ENCODE data around the gene GPC6.

The GPC6 gene

GRCh38 chr13:93521307-93521706, 294.7 kb downstream of the GPC6 start:
- H3K27me3 ChIP-seq (ENCODE audit: low read length) = no peaks in the 10 kb centered on the region
- TF ChIP-seq EZH2phosphoT487 (conservative IDR thresholded peaks at IDR 0.05; ENCODE audit: low read length) = no peak
- TF ChIP-seq CTCF (IDR thresholded peaks at IDR 0.05; ENCODE audit: insufficient read depth, low read length, poor library complexity, severe bottlenecking) = no peak
- no peak overlapping the region for H2AFZ ChIP-seq (ENCODE audit: low read depth, low read length, severe bottlenecking)
- H3K9ac ChIP-seq (ENCODE audit: low read length) = no peak overlapping the region
- no peaks in the 10 kb centered on the region for H3K79me2 ChIP-seq (ENCODE audit: insufficient read depth, low read length)
- H3K9me2 ChIP-seq (replicated peaks; ENCODE audit: insufficient read depth, low read length) = no peaks in the 10 kb centered on the region
- no peaks in the 10 kb centered on the region for H4K20me1 ChIP-seq (ENCODE audit: low read depth, low read length)
- H3K4me3 ChIP-seq (ENCODE audit: insufficient read depth, low read length, poor library complexity, severe bottlenecking) = no peak overlapping the region
- H3K36me3 ChIP-seq (ENCODE audit: low read length) = no peaks in the 10 kb centered on the region
- H3F3A ChIP-seq (ENCODE audit: insufficient read depth) = no peaks in the 10 kb centered on the region
- H3K27ac ChIP-seq (ENCODE audit: low read depth, low read length) = no peak overlapping the region
- no peaks in the 10 kb centered on the region for H3K9me3 ChIP-seq (ENCODE audit: insufficient read depth, low read length)
- no peak overlapping the region for H3K4me2 ChIP-seq (ENCODE audit: low read depth, low read length, poor library complexity, severe bottlenecking)

- Histone ChIP-seq H3K9ac (ENCODE audit: low read length) (no peak overlapping the region), H3K27ac (ENCODE audit: low read depth, low read length) (no peak overlapping the region), H4K20me1 (ENCODE audit: low read depth, low read length) (no peaks in the 10 kb centered on the region)
Observed at GRCh38 chr13:93522501-93522900, 295.9 kb downstream of the GPC6 start.

GRCh38 chr13:93525087-93525486, 298.5 kb downstream of the GPC6 start:
- H3K9ac ChIP-seq (ENCODE audit: low read length) = no peak overlapping the region

More at GRCh38 chr13:93522501-93522900, 295.9 kb downstream of the GPC6 start:
- no peaks in the 10 kb centered on the region for H3F3A ChIP-seq (ENCODE audit: insufficient read depth)
- no peak overlapping the region for H3K4me3 ChIP-seq (ENCODE audit: insufficient read depth, low read length, poor library complexity, severe bottlenecking)
- H3K9me2 ChIP-seq (replicated peaks; ENCODE audit: insufficient read depth, low read length) = no peaks in the 10 kb centered on the region
- H3K27me3 ChIP-seq (ENCODE audit: low read length) = no peaks in the 10 kb centered on the region
- H3K4me2 ChIP-seq (ENCODE audit: low read depth, low read length, poor library complexity, severe bottlenecking) = no peak overlapping the region
- H3K79me2 ChIP-seq (ENCODE audit: insufficient read depth, low read length) = no peaks in the 10 kb centered on the region
- no peak overlapping the region for H2AFZ ChIP-seq (ENCODE audit: low read depth, low read length, severe bottlenecking)
- no peaks in the 10 kb centered on the region for H3K9me3 ChIP-seq (ENCODE audit: insufficient read depth, low read length)
- H3K36me3 ChIP-seq (ENCODE audit: low read length) = no peaks in the 10 kb centered on the region
- no peak for TF ChIP-seq EZH2phosphoT487 (conservative IDR thresholded peaks at IDR 0.05; ENCODE audit: low read length)
- no peak for TF ChIP-seq CTCF (IDR thresholded peaks at IDR 0.05; ENCODE audit: insufficient read depth, low read length, poor library complexity, severe bottlenecking)

More at GRCh38 chr13:93525087-93525486, 298.5 kb downstream of the GPC6 start:
- Histone ChIP-seq H3K79me2 (ENCODE audit: insufficient read depth, low read length) (no peaks in the 10 kb centered on the region), H2AFZ (ENCODE audit: low read depth, low read length, severe bottlenecking) (no peak overlapping the region), H3K27ac (ENCODE audit: low read depth, low read length) (no peak overlapping the region), H3K9me2 (replicated peaks; ENCODE audit: insufficient read depth, low read length) (no peaks in the 10 kb centered on the region), H3K4me3 (ENCODE audit: insufficient read depth, low read length, poor library complexity, severe bottlenecking) (no peak overlapping the region), H3K4me2 (ENCODE audit: low read depth, low read length, poor library complexity, severe bottlenecking) (no peak overlapping the region), H3K36me3 (ENCODE audit: low read length) (no peaks in the 10 kb centered on the region), H3K27me3 (ENCODE audit: low read length) (no peaks in the 10 kb centered on the region), H3F3A (ENCODE audit: insufficient read depth) (no peaks in the 10 kb centered on the region), H3K9me3 (ENCODE audit: insufficient read depth, low read length) (no peaks in the 10 kb centered on the region), H4K20me1 (ENCODE audit: low read depth, low read length) (no peaks in the 10 kb centered on the region)
- no peak for TF ChIP-seq EZH2phosphoT487 (conservative IDR thresholded peaks at IDR 0.05; ENCODE audit: low read length)
- no peak for TF ChIP-seq CTCF (IDR thresholded peaks at IDR 0.05; ENCODE audit: insufficient read depth, low read length, poor library complexity, severe bottlenecking)
